ENCODE measurements around the gene CD160.
A peak's percentile ranks its signal among the peaks of the same experiment; 100 is the strongest.
"Not testable (repeated sequence)": the region's sequence is repeated elsewhere in the genome, so short reads cannot be mapped to it uniquely, and the experiment has no call there.

The CD160 gene

DNA sequence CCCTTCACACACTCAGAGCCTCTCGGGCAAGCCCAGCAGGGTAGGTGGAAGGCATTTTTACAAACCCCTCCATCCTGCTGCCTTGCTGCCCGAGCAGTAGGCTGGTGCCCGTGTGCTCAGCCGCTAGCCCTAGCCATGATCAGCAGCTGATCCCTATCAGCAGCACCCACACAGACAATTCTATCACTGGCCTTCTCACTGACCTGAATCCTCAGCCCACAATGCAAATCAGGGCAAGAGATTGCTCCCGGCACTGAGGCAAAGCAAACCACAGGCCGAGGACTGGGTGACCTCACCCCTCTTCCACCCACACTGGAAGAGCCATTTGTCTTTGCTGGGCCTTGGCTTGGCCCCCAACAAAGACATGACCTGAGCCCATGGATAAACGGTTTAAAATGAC is 11.2 kb upstream of the CD160 start:
- DNase-seq: no peak

DNA sequence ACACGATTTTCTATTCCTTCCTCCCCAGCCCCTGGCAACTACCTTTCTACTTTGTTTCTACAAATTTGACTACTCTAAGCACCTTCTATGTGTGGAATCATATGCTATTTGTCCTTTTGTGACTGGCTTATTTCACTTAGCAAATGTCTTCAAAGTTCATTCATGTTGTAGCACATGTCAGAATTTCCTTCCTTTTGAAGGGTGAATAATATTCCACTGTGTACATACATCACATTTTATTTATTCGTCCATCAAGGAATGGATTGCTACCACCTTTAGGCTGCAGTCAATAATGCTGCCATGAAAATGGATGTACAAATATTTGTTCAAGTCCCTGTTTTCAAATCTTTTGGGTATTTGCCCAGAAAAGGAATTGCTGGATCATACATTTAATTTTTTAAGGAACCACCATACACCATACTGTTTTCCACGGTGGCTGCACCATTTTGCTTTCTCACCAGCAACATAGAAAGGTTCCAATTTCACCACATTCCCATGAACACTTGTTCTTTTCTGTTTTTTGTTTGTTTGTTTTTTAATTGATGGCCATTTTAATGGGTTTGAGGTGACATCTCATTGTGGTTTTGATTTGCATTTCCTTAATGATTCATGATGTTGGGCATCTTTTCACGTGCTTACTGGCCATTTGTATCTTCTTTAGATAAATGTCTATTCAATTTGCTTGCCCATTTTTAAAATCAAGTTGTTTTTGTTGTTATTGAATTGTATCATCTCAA is 8.8 kb upstream of the CD160 start:
- no peak for DNase-seq

DNA sequence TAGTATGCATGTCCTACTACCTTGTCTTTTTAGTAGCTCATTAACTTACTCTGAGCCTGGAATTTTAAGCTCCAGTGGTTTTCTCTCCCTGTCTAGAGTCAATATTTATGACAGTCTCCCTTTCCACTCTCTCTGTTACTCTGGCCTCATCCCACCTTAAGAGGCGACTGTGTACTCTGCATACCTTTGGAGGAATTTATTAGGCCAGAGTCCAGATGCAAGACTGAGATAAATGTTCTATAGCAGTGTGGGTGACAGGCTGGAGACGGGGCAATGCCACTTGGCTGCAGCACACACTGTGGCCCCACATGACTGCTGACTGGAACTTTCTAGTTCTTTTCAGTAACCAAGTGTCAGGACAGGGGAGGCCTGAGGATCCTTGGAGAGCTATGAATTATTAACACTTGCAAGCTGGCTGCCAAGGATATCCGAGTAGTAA is 8.1 kb upstream of the CD160 start:
- DNase-seq: no peak

DNA sequence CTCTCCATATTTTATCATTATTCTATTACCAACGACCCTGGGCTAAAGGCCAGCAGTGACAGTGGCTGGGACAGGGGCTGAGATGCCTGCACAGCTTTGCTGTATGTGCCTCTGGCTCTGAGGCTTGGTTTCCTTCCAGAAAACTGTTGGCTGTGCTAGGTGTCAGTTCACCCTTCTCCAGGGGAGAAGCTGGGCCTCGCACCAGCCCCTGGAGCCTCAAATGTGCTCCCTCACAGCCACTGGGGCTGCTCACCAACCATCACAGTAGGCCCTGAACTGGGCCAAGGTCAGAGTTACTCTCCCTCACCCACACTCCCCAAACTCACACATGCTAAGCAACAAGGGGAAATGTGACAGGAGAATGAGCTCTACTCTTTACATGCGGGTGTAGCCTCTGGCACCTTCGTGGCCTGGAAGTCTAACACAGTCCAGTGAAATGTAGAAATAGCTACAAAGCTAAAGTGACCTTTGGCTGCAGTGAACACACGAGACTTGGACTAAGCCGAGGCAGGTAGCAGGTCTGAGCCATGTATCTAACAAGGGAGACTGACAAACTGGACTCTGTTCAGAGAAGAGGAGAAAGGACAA is 4.7 kb upstream of the CD160 start:
- DNase-seq: no peak

DNA sequence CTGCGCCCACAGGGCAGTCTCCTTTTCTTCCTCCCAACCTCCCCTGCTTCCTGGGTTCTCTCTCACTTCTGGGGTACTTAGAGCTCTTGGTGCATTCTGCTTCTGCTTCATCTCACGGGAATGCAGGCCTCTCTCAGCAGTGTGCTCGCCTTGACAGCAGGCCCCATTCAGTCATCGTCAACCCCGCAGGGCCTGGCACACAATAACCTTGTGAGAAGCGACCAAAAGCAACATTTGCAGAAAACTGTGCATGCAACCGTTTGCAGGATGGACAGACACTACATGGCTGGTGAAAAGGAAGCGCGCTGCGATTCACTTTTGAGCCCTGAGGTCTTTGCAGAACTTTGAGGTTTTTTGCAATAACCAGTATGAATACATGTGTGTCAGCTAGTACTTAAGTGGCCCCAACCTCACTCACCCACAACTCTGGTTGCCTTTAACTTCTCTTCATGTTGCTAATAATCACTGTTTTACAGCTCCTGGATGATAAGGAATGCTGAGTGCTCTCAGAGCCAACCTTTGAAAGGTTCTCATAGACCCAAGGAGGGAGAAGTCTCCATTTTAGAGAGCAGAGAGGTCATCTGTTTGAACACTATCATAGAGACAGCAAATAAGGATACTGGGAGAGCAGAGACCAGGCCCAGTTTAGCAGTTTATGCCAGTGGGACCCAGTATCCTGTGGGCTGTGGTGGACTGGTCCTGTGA is 2.5 kb upstream of the CD160 start:
- DNase-seq: no peak

DNA sequence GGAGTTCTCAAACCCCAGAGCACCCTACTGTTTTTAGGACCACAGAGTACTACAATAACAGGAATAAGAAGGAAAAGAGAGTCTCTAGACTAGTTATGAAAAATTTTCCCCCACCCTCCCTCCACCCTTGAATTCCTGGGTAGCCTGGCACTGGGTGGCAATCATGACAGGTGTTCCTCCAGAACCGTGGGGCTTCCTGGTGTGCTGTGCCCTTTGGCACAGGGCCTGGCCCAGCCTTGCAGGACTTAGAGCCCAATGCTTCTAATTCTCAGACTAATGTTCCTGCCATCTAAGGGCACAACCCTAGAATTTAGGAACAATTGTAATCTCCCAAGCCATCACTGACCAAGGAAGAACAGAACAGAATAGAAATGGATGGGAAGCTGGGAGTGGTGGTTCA is 1.5 kb upstream of the CD160 start:
- DNase-seq: no peak

DNA sequence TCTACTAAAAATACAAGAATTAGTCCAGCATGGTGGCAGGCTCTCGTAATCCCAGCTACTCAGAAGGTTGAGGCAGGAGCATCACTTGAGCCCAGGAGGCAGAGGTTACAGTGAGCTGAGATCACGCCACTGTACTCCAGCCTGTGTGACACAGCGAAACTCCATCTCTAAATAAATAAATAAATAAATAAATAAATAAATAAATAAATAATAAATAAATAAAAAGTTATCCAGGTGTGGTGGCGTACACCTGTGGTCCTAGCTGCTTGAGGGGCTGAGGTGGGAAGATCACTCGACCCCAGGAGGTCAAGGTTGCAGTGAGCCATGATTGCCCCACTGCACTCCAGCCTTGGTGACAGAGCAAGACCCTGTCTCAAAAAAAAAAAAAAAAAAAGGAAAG is 834 bp upstream of the CD160 start:
- DNase-seq: not testable (repeated sequence)

DNA sequence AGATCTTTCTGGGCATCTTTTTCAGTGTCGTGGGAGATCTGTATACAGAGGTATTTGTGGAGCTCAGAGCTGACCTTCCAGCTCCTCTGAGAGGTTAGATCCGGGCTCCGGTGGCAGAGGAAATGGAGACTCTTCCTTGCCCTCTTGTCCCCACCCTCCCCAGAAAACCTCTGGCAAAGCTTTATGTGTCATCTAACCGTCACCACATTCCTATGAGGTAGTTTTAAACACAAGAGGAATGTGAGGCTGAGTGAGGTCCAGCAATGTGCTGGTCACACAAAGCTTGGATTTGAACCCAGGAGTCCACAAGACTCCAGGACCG is 1.2 kb downstream of the CD160 start:
- DNase-seq: no peak

DNA sequence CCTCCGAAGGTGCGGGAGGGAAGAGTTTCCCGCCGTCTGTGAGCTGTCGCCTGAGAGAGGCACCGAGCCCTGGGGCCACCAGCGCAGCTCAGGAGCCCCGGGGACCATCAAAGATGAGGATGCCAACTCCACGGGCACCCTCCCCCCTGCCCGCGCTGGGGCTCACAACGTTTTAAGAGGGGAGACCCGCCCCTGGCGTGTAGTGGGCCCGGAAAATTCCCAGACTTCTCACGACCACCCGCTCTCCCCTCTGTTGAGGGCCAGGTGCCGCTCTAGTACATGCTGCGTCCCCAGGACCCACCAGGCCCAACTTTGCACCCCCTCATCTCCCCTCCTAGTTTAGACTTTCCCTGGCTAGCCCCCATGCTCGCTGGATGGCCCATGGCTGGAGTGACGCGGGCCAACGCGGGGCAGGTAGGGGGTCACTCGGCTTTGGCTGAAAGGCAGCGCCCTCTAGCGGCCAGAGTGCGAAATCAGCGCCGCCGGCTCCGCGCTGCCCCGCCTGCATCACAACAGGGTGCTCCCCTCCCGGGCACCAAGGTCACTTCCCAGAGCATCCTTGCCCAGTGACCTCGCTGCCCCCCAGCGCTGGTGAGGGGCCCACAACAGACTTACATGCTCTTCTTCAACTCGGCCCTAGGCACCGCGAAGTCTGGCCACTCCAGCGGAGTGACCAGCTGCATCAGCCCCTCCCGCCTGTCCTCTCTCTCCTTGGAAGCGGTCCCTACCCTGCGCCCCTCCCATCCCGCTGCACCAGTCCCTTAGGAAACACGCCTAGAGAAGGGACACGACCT is 1.8 kb downstream of the CD160 start:
- DNase-seq: peak in 50 of 56 donors; percentile 3 to 80 (median 36)

DNA sequence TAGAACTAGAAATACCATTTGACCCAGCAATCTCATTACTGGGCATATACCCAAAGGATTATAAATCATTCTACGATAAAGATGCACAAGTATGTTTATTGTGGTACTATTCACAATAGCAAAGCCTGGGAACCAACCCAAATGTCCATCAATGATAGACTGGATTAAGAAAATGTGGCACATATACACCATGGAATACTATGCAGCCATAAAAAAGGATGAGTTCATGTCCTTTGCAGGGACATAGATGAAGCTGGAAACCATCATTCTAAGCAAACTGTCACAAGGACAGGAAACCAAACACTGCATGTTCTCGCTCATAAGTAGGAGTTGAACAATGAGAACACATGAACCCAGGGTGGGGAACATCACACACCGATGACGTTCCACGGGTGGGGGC is 6.9 kb downstream of the CD160 start:
- DNase-seq: not testable (repeated sequence)

DNA sequence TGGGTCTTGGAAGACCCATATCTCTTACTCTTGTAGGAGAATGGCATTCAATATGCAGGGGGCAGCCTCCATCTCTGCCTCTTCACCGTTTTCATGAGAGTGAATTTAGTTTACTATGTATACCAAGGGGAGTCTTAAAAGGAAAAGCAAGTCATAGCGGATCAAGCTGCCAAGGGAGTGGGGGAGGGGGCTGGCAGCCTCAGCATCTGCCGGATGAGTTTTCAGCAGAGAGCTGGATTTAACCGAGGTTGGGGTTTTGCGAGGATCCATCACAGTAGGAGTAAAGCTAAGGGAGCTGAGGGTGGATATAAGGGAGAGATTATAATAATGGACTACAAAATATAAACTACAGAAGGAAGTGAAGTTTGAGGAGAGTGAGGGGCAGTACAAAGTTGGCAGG is 9.9 kb downstream of the CD160 start:
- DNase-seq: no peak

DNA sequence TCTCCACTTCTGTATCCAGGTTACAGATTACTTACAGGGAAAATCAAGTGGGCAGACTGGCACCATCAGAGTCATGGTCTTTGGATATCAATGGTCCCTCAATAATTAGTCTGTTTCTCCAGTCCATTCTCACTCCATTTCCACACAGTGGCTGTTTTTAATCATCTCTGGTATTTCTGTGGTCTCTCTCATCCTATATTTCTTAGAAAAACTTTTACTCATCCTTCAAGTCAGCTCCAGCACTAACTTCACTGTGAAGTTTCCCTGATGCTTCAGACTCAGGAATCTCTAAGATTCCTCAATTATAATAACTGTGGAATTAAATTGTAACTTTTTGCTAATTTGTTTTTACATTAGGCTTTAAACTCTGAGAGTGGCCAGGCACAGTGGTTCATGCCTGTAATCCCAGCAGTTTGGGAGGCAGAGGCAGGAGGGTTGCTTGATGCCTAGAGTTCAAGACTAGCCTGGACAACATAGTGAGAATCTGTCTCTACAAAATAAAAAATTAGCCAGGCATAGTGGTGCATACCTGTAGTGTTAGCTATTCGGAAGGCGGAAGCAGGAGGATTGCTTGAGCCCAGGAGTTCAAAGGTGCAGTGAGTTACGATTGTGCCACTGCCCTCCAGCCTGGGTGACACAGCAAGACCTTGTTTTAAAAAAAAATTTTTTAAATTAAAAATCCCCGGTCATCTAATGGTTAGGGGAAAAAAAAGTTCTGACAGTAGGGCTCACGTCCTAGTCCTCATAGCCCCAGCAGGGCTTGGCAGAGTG is 10.6 kb downstream of the CD160 start:
- DNase-seq: no peak

DNA sequence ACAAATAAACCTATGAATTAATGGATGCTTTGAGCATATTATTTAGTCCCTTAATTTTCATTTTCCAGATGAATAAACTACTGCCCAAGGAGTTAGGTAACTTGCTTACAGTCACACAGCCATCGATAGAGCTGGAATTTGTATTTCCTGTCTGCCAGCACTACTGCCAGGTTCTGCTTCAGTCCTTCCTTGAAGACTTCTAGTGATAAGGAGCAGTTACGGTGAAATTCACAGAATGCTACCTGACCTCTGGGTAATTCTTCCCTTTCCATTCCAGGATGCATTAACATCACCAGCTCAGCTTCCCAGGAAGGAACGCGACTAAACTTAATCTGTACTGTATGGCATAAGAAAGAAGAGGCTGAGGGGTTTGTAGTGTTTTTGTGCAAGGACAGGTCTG is 11.2 kb downstream of the CD160 start:
- DNase-seq: no peak

DNA sequence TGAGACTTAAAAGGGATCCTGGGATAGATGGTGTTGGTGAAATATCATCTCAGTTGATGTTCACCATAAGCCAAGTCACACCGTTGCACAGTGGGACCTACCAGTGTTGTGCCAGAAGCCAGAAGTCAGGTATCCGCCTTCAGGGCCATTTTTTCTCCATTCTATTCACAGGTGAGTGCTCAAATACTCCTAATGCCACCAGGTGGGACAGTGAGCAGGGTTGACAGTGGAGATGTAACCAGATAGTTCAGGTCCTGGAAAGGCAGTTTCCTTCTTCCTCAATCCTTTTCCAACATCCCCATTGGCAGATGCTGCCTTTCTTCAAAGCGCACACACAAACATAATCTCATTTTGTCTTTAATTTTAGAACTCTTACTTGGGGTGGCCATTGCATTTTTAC is 11.6 kb downstream of the CD160 start:
- DNase-seq: no peak

DNA sequence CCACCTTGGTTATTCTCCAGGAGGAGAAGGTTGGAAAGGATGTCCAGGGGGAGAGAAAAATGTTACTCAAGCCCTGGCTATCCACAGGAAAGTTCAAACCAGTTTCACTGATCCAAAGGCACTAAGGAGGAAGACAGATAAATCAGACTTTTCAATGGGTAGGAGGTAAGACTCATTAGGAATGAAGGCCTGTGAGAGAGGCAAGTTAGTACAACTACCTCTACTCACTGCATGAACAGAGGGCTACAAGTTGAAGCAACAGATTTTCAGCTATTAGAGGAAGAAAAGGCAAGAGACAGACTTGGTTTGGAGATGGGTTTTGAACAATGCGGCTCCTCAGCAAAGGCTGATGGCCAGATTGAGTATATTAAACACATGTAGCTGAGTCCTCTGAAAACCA is 16.9 kb downstream of the CD160 start:
- no peak for DNase-seq

DNA sequence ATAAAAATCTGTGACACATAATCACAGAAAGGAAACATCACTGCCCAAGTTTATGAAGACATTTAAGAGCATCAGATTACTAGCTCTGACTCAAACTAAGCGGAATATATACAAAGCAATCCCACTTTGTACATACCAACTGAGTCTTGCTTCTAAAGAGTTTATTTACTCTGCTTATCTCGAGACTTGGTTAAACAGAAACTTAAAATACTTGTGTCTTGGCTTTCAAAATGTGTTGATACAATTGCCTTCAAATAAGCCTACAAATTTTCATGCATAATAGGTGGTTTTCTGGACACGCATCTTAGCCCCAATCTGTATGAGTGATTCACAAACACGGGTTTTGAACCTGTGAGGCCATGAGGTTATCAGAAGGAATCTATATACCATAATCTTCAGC is 21.0 kb downstream of the CD160 start:
- DNase-seq: no peak

DNA sequence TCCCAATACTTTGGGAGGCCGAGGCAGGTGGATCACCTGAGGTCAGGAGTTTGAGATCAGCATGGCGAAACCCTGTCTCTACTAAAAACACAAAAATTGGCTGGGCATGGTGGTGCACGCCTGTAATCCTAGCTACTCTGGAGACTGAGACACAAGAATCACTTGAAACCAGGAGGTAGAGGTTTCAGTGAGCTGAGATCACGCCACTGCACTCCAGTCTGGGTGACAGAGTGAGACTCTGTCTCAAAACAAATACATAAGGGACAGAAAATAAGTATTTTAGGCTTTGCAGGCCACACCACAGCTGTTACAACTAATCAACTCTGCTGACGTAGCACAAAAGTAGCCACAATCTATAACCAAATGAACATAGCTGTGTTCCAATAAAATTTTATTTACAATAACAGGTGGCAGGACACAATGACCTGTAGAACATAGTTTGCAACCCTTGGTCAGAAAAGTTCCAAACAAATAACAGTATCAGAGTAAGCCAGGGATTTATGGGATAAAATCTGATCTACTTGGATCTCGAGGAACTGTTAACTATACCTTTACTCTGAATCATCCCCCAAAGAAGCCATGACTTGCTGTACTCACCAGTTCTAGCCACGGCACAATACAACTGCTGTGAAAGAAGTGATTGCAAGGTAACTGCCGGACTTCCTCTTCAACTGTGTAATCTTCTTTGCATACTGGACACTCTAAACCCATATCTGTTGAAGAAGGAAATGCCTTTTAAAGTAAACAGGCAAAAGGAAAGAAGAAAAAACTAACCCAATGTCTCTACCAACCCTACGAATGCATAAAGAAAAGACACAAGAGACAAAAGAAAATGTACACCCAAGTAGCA is 28.3 kb downstream of the CD160 start:
- DNase-seq: no peak

DNA sequence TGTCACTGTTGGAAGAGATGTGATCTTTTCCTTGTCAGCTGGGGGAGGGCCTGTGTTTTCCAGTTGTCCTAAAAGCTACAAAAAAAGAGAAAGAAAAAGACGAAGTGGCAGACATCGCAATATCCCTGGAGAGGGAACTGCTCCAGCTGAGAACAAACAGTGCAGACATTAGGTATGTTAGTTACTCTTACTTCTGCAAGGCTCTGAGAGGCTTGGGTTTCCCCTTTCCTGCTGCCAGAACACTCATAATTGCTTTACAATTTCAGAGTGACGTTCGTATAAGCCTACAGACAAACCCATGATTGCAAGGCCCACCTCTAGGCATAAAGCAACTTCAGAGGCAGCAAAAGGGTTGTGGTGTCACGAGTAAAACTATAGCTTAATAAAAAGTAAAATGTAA is 31.1 kb downstream of the CD160 start:
- DNase-seq: no peak

DNA sequence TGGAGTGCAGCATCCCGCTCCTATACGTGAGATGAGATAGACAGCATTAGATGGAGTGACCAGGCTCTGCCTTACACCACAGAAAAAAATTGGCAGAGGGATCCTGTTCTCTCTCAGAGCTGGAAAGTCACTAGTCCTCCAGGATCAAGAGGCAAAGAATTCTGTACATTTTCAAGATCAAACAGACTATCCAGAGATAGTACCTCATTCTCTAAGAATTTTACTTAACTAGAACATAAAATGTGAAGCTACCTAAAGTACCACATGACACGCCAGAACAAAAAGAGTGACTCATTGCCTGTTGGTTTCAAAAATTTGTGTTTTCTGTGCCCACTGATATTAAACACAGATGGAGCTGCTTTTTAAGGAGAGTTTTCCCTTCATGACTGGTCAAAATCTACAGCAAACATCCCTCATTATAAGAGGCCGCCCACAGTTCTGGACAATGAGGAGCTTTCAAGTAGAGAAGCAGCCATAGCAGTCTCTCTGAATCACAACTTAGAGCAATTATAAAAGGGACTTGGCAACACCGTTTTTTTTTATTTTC is 32.3 kb downstream of the CD160 start:
- peak in 18 of 56 donors; percentile 1 to 42 (median 4) for DNase-seq

DNA sequence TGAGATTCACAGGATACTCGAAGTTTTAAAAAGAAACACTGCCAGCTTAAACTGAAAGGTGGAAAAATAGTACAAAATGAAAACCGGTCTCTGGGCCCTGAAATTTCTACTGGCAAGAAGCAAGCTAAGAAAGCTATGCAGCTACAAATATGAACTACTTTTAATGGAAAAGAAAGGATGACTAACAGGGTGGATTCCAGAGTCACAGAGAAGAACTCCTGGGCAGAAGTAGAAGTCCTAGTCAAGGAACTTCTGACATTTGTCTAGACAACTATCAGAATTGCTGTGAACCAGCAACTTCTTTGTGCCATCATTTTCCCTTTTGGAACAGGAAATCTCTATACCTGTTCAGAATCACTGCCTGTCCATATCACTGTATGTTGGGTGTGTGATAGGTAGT is 38.1 kb downstream of the CD160 start:
- DNase-seq: no peak
